Activated CD8-positive, alpha-beta memory T cell treated with anti-CD3 and anti-CD28 coated beads, Interleukin-2, amount 50 U/mL, for 24 hours (primary cell): ENCODE measurements around the gene TF.
"Not testable (repeated sequence)": the region's sequence is repeated elsewhere in the genome, so short reads cannot be mapped to it uniquely, and the experiment has no call there.

Experiments used
- DNase-seq: peaks from one replicate; pipeline ENCODE4 v3.0.0-alpha.2; 2020; ENCODE audit errors: extremely low read depth

TF gene

DNA sequence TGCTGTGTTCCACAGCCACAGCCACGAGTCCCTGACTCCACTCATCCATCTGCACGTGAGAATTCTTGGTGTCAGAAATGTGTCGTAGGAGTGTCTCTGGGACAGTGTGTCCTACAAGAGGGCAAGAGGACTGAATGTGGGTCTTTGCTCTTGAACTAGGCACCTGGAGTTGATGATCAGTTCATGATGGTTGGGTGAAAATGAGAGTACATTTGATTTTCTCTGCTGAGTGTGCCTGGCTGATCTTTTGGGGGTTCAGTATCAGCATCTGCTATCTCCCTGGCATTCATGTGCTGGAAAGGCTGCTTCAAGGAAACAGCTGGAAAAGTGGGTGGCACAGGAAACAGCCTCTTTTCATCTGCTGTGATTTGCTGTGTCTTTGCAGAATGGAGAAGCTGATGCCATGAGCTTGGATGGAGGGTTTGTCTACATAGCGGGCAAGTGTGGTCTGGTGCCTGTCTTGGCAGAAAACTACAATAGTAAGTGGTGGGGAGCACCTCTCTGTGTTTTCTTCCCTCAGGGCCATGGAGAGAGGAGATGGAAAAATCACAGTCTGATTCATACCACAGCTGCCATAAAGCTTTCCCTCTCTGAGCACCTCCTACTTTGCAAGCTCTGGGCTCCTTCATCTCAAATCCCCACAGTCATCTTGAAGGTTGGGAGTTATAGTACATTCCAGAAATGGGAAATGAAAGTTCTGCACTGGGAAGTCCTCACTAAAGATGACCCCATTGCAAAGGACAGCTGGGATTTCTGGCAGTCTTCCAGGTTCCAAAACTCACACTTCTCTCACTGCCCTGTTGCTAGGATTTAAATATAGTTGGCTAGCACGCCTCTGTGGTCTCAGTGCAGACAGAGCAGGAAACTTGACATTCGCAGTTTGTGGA is 17.8 kb downstream of the TF start:
- DNase-seq = no peak

- no peak for DNase-seq
Measured at GRCh38 chr3:133765256-133765655, 19.1 kb downstream of the TF start.

GRCh38 chr3:133767607-133768006 is 21.4 kb downstream of the TF start:
- DNase-seq = no peak

- no peak for DNase-seq
Measured at GRCh38 chr3:133769536-133769935, 23.3 kb downstream of the TF start.

DNA sequence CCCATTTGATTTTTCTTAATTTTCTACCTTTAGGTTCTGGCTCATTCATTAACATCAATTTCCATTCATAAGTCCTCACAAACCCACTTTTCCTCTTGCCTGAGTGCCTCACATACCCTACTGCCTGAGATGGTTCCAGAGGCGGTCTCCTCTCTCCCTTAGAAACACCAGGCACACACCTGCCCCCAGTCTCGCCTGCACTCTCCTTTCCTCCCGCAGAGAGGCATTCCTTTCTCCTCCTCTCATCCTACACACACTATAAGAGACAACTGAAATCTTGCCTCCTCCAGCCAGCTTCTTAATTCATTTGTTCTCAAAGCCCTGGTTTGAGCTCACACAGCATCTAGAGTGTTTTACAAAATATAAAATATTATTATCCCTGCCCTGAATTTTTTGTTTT is 27.5 kb downstream of the TF start:
- no peak for DNase-seq

DNA sequence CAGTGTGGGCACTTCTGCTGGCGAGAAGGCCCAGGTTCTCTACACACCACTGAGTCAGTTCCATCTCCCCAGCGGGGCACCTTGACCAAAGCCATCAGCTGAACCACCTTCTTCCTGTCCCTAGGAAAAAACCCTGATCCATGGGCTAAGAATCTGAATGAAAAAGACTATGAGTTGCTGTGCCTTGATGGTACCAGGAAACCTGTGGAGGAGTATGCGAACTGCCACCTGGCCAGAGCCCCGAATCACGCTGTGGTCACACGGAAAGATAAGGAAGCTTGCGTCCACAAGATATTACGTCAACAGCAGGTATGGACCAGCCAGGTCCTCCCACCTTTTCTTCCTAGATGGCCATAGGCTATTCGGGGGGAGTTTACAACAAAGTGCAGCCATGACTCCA is 29.1 kb downstream of the TF start:
- no peak for DNase-seq

- DNase-seq = no peak
Measured at GRCh38 chr3:133775835-133776234, 29.6 kb downstream of the TF start.

GRCh38 chr3:133776794-133777438 is 30.7 kb downstream of the TF start:
- no peak for DNase-seq

DNA sequence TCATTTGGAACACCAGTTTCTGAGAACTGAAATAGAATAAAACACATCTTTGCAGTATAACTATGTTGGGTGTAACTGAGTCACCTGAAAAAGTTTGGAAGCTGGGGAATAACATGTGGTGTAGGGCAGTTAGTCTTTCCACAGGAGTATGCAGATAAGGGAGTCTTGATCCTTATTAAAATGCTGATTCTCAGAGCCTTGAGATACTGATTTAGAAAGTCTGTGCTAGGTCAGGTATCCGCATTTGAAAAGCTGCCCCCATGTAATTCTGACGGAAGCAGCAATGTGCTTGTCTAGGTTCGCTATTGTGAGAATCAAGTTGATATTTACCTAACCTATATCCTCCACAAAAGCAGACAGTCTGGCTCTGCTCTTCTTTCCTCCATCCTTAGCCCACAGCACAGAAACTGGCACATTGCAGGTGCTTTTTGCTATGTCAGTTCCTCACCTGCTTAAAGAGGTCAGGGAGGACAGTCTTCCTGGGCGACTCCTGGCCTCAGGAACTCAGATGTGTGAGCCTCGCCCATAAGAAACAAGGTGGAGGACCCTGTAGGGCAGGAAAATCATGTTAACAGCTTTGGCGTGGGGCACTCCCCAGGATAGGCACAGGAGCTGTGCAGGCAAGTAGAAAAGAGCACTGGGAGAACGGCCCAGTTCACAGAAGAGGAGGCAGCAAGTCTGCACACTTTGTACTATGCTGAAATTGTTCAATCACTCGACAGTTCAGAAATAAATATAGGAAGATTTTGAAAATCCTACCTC is 31.8 kb downstream of the TF start:
- no peak for DNase-seq

DNA sequence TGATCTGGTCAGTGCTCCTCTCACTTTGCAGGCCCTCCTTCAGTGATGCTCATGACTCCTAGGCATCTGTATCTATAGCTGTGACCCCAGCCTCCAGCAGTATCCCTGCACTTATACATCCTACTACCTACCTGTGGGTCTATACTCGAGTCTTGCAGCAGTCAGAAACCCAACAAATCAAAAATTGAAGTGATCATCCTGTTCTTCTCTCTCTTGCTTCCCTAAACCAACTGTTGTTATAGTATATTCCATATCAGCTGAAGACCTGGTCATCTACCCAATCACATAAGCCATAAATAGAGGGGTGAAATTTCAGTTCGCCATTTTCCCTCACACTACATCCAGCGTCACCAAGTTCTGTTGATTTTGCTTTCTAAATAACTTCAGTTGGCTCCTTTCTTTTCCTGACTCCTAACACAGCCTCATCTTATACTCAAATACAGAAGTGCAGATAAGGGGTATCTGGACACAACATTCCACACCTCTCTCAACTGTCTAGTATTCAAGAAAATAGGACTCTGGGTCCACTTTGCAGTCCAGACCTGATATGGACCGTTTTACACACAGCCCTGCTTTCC is 33.5 kb downstream of the TF start:
- DNase-seq = no peak

GRCh38 chr3:133780756-133781155 is 34.6 kb downstream of the TF start:
- DNase-seq = not testable (repeated sequence)

DNA sequence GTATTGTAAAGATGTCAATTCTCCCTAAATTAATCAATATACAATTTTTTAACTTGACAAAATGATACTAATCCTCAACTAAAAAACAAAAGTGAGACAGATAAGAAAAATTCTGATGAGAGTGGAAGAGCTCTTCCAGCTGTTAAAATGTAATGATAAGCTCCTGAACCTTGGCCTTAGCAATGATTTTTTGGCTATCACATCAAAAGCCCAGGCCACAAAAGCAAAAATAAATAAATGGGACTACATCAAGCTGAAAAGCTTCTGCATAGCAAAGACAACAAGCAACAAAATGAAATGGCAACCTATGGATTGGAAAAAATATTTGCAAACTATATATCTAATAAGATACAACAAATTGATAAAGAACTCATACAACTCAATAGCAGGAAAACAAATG is 35.4 kb downstream of the TF start:
- no peak for DNase-seq

GRCh38 chr3:133782454-133782853 is 36.3 kb downstream of the TF start:
- no peak for DNase-seq

DNA sequence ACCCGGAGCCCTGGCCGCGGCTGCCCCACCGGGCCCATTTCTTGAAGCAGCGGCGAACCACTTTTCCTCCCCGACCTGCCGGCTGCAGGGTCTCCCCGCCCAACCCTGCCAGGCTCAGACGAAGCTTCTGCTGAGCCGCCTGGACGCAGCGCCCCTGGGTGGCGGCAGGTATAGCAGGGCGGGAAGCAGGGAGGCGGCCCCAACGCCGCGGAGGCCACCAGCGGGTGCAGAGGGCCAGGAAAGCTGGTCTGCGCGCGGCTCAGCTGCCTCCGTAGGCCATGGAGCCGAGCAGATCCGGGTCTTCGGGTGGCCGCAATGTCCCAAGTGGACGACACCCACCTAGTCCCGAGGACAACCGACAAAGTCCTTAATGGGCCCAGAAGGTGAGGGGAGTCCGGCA is 37.6 kb downstream of the TF start:
- no peak for DNase-seq

DNA sequence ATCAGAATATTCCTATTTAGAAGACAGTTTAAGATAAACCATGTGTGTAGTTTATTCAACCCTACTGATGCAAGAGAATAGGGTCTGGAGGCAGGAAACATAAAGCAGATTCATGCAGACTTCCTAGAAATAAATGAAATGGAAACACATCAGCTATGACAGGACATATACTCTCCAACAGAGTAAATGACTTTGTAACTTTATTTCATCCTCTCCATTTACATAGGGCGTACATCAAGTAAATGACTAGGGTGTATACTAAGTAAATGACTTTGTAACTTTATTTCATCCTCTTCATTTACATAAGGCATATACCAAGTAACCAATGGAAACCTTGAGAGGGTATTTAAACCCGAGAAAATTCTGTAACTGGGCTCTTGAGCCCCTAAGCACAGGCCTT is 41.8 kb downstream of the TF start:
- no peak for DNase-seq

DNA sequence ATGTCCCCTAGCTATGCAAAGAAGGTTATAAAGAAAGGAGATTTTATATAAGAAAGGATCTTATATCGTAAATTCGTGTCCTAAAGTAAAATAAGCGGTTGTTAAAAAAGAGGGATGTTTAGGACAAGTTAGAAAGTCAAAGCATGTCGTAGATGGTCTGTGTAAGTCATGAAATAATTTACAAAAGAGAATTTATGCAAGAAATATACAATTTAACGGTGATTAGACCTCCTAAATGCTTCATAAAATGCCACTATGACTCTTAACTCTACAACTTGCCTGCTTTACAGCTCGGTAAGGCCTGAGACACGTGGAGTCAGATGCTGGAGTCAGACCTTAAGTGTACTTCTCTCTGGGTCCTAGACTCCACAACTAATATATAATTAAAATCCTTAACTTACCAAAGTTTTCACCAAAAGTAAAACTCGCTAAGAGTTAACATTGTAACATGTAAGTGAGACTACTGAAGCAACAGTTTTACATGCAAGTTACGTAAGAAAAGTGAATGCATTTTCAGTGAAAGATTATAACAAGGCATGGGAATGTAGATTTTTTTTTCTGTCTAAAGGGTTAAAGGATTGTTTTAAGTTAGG is 46.1 kb downstream of the TF start:
- no peak for DNase-seq

DNA sequence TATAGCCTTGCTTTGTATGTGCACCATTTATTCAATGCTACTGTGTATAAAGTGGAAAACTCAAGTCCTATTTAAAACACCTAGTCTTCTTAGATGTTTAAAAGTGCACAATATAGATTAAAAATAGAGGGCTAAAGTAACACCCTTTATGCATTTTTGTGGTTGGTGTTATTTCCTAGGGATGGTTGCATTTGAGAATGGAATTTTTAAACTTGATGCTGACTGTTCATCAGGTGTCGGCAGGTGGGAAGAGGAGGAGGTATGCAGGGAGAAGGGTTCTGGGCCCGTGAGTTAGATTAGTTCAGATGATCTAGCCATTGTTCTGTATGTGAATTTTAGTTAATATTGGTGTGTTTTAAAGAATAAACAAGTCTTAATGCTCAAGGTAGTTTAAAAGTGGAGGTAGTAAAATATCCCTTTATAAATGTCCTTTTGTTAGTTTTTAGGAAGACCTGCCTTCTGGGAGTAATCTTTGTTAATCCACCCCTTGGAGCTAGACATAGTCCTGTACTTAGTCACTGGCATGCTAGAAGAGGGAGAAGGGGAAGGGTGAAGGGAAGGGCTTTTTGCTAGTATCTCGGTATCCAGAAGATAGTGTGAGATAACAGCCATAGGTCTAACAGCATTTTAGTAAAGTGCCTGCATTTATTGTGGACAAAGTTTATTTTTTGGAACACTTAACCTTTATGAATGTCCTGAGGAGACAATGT is 51.4 kb downstream of the TF start:
- DNase-seq = no peak

GRCh38 chr3:133799794-133800585 is 53.8 kb downstream of the TF start:
- no peak for DNase-seq

- no peak for DNase-seq
Measured at GRCh38 chr3:133803469-133803868, 57.3 kb downstream of the TF start.

GRCh38 chr3:133804896-133805295 is 58.7 kb downstream of the TF start:
- no peak for DNase-seq

GRCh38 chr3:133805384-133805701 is 59.1 kb downstream of the TF start:
- no peak for DNase-seq
